ENCODE measurements around the gene FUT3.

The FUT3 gene

DNA sequence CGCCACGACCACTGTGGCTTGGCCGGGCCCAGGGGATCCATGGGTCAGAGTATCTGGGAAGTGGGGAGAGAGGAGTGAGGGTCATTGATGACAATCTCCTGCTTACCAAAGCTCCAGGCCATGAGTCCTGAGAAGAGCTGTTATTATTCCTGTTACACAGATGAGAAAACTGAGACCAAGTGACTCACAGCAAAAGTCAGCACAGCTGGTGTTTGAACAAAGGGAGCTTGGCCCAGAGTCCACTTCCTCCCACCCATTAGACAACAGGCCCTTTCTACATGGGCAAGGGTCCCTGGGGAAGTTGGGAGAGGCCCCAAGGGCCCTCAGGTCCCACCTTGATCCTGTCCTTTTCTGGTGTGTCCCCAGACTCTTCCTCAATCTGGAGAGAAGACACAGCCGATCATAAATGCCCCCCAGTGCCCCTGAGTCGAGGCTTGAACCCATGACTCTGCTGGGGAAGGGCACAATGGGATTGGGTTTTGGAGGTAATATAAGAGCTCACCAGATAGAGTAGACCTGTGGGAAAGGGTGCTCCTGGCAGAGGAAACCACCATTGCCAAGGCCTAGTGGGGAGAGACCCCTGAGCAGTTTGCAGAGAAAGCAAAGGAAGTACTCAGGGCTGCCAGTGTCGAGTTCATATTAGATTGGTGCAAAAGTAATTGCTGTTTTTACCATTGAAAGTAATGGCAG is 18.6 kb downstream of the FUT3 start:
- no peaks in the 10 kb centered on the region for H3F3A ChIP-seq (ENCODE audit: insufficient read depth, low read length)
- TF ChIP-seq, protein P1, sequence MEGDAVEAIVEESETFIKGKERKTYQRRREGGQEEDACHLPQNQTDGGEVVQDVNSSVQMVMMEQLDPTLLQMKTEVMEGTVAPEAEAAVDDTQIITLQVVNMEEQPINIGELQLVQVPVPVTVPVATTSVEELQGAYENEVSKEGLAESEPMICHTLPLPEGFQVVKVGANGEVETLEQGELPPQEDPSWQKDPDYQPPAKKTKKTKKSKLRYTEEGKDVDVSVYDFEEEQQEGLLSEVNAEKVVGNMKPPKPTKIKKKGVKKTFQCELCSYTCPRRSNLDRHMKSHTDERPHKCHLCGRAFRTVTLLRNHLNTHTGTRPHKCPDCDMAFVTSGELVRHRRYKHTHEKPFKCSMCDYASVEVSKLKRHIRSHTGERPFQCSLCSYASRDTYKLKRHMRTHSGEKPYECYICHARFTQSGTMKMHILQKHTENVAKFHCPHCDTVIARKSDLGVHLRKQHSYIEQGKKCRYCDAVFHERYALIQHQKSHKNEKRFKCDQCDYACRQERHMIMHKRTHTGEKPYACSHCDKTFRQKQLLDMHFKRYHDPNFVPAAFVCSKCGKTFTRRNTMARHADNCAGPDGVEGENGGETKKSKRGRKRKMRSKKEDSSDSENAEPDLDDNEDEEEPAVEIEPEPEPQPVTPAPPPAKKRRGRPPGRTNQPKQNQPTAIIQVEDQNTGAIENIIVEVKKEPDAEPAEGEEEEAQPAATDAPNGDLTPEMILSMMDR (IDR thresholded peaks at IDR 0.05; ENCODE audit: low read length) = no peak
- TF ChIP-seq EZH2 (IDR thresholded peaks at IDR 0.05; ENCODE audit: borderline replicate concordance, low read length) = no peak
- H3K9me2 ChIP-seq (ENCODE audit: low read depth, low read length) = no peaks in the 10 kb centered on the region
- H3K79me2 ChIP-seq (ENCODE audit: insufficient read depth, low read length) = no peaks in the 10 kb centered on the region
- H3K27ac ChIP-seq (ENCODE audit: low read depth, low read length, poor library complexity, severe bottlenecking) = no peak overlapping the region
- no peak overlapping the region for H3K9ac ChIP-seq (ENCODE audit: low read length)
- no peaks in the 10 kb centered on the region for H3K9me3 ChIP-seq (ENCODE audit: low read length)
- no peak overlapping the region for H2AFZ ChIP-seq (ENCODE audit: low read length)
- H3K36me3 ChIP-seq (ENCODE audit: insufficient read depth, low read length) = no peaks in the 10 kb centered on the region
- H4K20me1 ChIP-seq (ENCODE audit: insufficient read depth, low read length) = no peaks in the 10 kb centered on the region
- peaks cover 14% of the 10 kb centered on the region for H3K4me1 ChIP-seq (ENCODE audit: insufficient read depth, low read length, severe bottlenecking)
- H3K4me2 ChIP-seq (ENCODE audit: low read length) = no peak overlapping the region
- H3K27me3 ChIP-seq (ENCODE audit: insufficient read depth, low read length) = peaks cover 12% of the 10 kb centered on the region; the same call in 1 of the 2 replicates
- no peak overlapping the region for H3K4me3 ChIP-seq (ENCODE audit: low read depth, low read length, poor library complexity, severe bottlenecking)

GRCh38 chr19:5832061-5832460 is 19.2 kb downstream of the FUT3 start:
- H3K4me3 ChIP-seq (ENCODE audit: low read depth, low read length, poor library complexity, severe bottlenecking) = no peak overlapping the region
- H3K4me2 ChIP-seq (ENCODE audit: low read length) = no peak overlapping the region
- no peaks in the 10 kb centered on the region for H3K79me2 ChIP-seq (ENCODE audit: insufficient read depth, low read length)
- H3K4me1 ChIP-seq (ENCODE audit: insufficient read depth, low read length, severe bottlenecking) = peaks cover 18% of the 10 kb centered on the region
- H2AFZ ChIP-seq (ENCODE audit: low read length) = no peak overlapping the region
- no peak overlapping the region for H3K9ac ChIP-seq (ENCODE audit: low read length)
- H3F3A ChIP-seq (ENCODE audit: insufficient read depth, low read length) = 0 out of 2 replicates have a peak, but pooled peaks cover 2% of the 10 kb centered on the region
- H3K9me2 ChIP-seq (ENCODE audit: low read depth, low read length) = no peaks in the 10 kb centered on the region
- H3K27ac ChIP-seq (ENCODE audit: low read depth, low read length, poor library complexity, severe bottlenecking) = no peak overlapping the region
- peaks cover 12% of the 10 kb centered on the region; the same call in 1 of the 2 replicates for H3K27me3 ChIP-seq (ENCODE audit: insufficient read depth, low read length)
- no peak for TF ChIP-seq EZH2 (IDR thresholded peaks at IDR 0.05; ENCODE audit: borderline replicate concordance, low read length)
- TF ChIP-seq, protein P1 (IDR thresholded peaks at IDR 0.05; ENCODE audit: low read length) = no peak
- no peaks in the 10 kb centered on the region for H4K20me1 ChIP-seq (ENCODE audit: insufficient read depth, low read length)
- H3K9me3 ChIP-seq (ENCODE audit: low read length) = no peaks in the 10 kb centered on the region
- no peaks in the 10 kb centered on the region for H3K36me3 ChIP-seq (ENCODE audit: insufficient read depth, low read length)

GRCh38 chr19:5831159-5831558 is 20.1 kb downstream of the FUT3 start:
- Histone ChIP-seq H3K4me1 (ENCODE audit: insufficient read depth, low read length, severe bottlenecking) (peaks cover 28% of the 10 kb centered on the region), H2AFZ (ENCODE audit: low read length) (no peak overlapping the region), H3K4me2 (ENCODE audit: low read length) (no peak overlapping the region), H3K9ac (ENCODE audit: low read length) (no peak overlapping the region), H3K9me2 (ENCODE audit: low read depth, low read length) (no peaks in the 10 kb centered on the region), H3K27ac (ENCODE audit: low read depth, low read length, poor library complexity, severe bottlenecking) (no peak overlapping the region), H3K36me3 (ENCODE audit: insufficient read depth, low read length) (no peaks in the 10 kb centered on the region), H3K27me3 (ENCODE audit: insufficient read depth, low read length) (peaks cover 12% of the 10 kb centered on the region; the same call in 1 of the 2 replicates), H3K9me3 (ENCODE audit: low read length) (no peaks in the 10 kb centered on the region), H4K20me1 (ENCODE audit: insufficient read depth, low read length) (no peaks in the 10 kb centered on the region), H3F3A (ENCODE audit: insufficient read depth, low read length) (0 out of 2 replicates have a peak, but pooled peaks cover 5% of the 10 kb centered on the region), H3K79me2 (ENCODE audit: insufficient read depth, low read length) (no peaks in the 10 kb centered on the region), H3K4me3 (ENCODE audit: low read depth, low read length, poor library complexity, severe bottlenecking) (no peak overlapping the region)
- TF ChIP-seq EZH2 (IDR thresholded peaks at IDR 0.05; ENCODE audit: borderline replicate concordance, low read length) = no peak
- TF ChIP-seq, protein P1 (IDR thresholded peaks at IDR 0.05; ENCODE audit: low read length) = no peak

Data from OCI-LY1 (cell line).